NCI-H146 treated with DMSO at 0.1 percent for 48 hours (cell line): Measurements from ENCODE around the gene TRAPPC6A.

Experiments
- DNase-seq: peaks from one replicate; lab custom pipeline; 2025; ENCODE audit not compliant: unreplicated experiment; lab: John Stamatoyannopoulos, UW

Gene TRAPPC6A

GRCh38 chr19:45133661-45134060 lies 44.4 kb downstream of the TRAPPC6A start:
- DNase-seq: no peak

DNA sequence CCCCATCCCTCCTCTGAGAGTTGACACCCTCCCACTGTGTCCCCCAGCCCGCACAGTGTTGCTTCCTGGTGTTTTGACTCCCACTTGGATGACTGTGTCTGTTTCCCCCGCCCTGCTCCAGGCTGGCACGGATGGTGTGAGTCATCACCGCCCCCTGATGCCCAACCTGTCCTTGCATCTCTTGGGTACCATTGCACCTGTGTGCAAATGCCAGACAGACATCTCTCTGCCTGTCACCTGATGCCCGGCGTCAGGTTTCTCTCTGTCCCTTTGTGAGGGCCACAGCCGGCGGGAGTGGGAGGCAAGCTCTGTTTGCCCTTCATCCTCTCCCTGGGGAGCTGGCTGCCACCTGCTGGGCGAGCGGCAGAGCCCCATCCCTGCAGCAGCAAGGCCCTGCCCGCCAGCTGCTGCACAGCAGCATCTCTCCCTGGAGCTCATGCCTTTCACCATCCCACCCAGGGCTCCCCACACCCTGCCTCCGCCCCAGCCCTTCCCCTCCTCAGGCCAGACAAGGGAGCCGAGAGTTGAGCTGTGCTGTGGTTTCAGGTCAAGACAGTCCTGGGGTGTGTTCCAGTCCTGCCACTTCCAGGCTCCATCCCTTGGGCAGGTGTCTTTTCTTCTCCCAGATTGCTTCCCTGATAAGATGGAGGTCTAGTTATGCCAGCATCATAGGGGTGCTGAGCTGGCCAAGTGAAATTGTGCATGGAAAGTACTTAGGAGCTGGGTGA lies 47.0 kb downstream of the TRAPPC6A start:
- peak; percentile 97 for DNase-seq

GRCh38 chr19:45130236-45130635 lies 47.8 kb downstream of the TRAPPC6A start:
- no peak for DNase-seq

DNA sequence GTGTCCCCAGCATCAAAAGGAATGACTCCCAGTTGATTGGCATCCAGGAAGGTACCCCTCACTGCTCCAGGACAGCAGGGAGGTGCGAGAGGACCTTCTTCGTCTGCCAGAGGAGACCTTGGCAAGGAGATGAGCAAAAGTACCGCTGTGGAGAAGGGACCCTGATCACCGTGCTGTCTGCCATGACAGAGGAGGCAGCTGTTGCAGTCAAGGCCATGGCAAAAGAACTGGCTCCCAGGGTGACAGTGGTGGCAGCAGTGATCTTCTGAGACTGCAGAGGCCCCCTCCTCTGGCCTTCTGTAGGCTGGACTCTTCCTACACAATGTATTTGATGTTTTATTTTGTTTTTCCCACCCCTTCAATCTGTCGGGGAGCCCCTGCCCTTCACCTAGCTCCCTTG lies 49.2 kb downstream of the TRAPPC6A start:
- DNase-seq: no peak

DNA sequence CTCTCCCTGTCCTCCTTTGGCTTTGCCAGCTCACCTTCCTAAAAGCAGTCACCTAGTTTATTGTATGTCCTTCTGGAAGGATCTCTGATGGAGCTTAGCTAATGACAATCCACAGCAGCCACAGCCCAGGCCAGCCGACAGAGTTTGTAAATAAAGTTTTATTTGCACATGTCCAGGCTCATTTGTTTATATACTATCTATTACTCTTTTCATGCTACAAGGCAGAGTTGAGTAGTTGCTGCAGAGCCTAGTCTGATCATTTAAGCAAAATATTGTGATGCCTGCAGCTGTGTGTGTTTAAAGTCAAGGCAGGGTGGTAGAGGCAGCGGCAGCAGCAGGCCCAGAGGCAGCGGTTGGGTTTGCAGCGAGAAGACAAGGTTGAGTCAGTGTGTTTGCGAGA lies 49.9 kb downstream of the TRAPPC6A start:
- DNase-seq: no peak

DNA sequence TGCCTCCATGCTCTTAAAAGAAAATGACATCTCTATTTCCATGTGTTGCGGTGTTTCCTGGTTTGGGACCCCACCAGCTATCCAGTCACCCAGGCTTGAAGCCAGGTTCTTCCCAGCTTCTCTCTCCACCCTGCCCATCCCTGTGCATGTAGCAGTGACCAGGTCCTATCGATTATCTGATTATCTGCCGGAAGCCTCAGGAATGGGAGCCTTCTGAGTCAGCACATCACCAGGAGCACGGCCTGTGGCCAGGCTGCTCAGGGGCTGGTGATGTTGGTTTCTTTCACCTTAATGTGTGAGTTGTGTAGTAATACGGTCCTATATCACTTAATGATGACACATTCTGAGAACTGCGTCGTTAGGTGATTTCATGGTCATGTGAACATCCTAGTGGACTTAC lies 51.4 kb downstream of the TRAPPC6A start:
- DNase-seq: no peak

GRCh38 chr19:45125975-45126493 lies 52.0 kb downstream of the TRAPPC6A start:
- DNase-seq: peak; percentile 34

DNA sequence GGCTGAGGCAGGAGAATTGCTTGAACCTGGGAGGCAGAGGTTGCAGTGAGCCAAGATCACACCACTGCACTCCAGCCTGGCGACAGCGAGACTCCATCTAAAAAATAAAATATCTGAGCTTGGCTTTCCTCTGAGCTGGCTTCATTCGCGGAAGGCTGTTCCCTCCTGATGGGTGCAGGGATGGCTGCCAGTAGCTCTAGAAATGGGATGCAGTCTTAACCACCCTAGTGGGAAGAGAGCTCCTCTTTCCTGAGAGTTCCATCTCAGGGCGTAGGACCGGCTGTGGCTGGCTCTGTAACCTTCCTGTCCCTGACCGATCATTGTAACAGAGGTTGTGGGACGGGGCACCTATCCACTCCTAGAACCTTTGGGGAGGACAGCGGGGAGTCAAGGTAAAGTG lies 52.7 kb downstream of the TRAPPC6A start:
- DNase-seq: no peak

GRCh38 chr19:45124021-45124420 lies 54.0 kb downstream of the TRAPPC6A start:
- DNase-seq: no peak

DNA sequence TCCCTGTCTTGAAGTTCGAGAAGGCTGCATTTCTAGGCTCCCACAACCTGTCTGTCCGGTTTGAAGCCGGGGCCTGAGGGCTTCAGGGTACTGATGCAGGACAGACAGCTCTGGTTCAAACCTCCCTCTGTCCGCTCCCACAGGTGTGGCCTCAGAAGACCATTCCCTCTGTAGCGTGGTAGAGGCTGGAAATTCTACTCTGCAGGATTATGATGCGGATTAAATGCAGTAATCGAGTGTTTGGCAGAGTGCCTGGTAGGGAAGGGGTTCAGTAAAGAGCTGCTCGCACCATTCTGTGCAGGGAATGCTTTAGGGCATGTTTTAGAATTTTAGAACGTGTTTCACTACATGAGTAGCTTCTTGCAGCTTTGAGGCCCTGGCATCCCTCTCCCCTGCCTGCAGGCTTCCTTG lies 54.6 kb downstream of the TRAPPC6A start:
- no peak for DNase-seq

DNA sequence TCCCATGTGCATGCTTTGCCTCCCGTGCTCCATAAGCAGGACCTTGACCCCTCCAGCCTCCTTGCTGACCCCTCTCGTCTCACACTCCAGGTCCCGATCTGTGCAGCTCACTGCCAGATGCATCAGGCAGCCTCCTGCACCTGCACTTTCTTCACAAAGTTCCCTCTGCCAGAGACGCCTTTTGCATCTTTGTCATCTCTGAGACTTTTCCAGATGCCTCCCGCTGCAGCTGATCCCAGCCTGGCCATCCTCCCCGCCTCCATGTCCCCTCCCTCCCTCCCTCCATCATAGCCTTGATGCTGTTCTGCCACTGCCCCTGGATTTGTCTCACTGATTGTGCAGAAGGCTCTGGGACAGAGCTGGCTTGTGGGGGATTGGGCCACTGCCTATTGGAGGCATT lies 55.2 kb downstream of the TRAPPC6A start:
- no peak for DNase-seq

- DNase-seq: no peak
These were observed 56.2 kb downstream of the TRAPPC6A start for GRCh38 chr19:45121827-45122345.

- no peak for DNase-seq
These were observed 58.5 kb downstream of the TRAPPC6A start for GRCh38 chr19:45119582-45119981.

GRCh38 chr19:45118591-45119355 lies 59.3 kb downstream of the TRAPPC6A start:
- peak; percentile 30 for DNase-seq

- DNase-seq: no peak
These were observed 59.9 kb downstream of the TRAPPC6A start for GRCh38 chr19:45118106-45118505.

- no peak for DNase-seq
These were observed 60.4 kb downstream of the TRAPPC6A start for GRCh38 chr19:45117671-45118070.

GRCh38 chr19:45117167-45117594 lies 60.9 kb downstream of the TRAPPC6A start:
- DNase-seq: no peak

DNA sequence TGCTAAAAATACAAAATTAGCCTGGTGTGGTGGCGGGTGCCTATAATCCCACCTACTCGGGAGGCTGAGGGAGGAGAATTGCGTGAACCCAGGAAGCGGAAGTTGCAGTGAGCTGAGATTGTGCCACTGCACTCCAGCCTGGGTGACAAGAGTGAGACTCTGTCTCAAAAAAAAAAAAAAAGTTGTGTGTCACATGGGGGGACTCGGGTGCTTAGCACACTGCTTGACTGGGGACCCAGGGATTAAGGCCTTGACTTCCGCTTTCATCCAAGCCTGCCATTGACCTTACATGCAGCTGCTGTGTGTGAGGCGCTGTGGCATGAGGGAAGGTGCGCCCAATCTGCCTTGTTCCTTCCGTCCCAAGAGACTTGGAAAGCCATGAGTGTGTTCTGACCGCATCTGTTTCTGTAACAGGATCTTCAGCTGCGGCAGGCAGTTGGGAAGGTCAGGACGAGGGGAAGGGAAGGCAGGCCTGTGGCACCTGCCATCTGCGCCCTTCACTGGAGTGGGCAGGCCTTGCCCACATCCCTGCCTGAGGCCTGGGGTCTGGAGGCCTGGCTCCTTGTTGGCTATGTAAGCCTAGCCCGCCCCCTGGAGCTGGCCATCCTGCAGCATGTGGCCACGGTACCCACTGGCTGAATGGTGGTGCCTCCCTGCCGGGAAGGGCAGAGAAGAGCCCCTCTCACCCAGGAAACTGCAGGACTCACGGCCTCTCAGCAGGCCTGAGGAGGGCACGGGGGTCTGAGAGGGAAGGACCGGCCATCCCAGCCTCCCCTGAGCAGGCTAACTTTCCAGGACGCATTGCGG lies 62.0 kb downstream of the TRAPPC6A start:
- no peak for DNase-seq

DNA sequence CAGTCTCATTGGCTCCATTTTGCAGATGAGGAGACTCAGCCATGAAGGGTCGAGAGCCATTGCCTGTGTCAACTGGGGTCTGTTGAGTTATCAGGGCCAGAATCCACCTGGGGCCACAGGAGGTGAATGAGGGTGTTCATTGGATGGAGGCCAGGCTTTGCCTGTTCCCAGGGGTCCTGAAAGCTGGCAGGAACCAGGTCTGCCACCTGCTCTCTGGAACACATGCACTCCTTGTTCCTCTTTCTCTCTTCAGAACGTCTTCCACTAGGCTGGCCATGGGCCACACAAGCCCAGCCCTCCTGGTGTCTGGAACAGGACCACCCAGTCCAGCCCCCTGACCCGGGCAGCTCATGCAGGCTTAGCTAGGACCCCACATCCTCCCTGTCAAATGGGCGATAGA lies 63.9 kb downstream of the TRAPPC6A start:
- no peak for DNase-seq

DNA sequence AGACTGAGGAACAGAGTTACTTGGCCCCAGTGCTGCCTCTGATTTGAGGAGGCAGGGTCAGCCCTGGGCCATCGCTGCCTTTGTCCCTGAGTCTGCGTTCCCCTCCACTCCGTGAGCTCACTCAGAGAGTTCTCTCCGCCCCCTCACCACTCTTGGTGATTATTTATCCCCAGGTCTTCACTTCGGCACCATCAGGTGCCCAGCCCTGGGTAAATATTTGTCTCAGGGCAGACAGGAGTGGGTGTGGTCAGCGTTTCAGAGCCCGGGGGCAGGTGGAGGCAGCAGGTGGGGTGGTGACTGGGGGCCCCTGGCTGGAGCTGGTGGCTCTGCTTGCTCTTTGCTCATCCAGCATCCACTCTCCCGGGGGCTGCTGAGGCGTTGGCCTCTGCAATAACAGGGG lies 64.4 kb downstream of the TRAPPC6A start:
- peak; percentile 97 for DNase-seq
